ENCODE data around the gene PAK3.

GRCh38 chrX:111101580-111101979, 5.6 kb downstream of the PAK3 start:
- TF ChIP-seq POLR2A (IDR thresholded peaks at IDR 0.05) (no peak), CTCF (IDR thresholded peaks at IDR 0.05 in 4 of 5, conservative IDR thresholded peaks at IDR 0.05 in 1 of 5) (no peak)

Data from gastrocnemius medialis (tissue), 4 donors.